HepG2 (cell line): ENCODE measurements around the gene ATXN3L. TPM values are rescaled to one million over a fixed set of nuclear protein-coding genes. Genes with fewer than 3 reads are reported as not detected.

ENCODE experiments used
- ATAC-seq: fragments of 200-7000 bp; cut with Tn5 transposase; 3 replicates; pipeline ENCODE4 v1.9.1; 2020; ENCODE audit warnings: mild to moderate bottlenecking, moderate library complexity
- BruUV-seq: library from RNA; stranded (reverse); fragments of 400-500 nt; replicated peaks from 2 replicates; lab custom pipeline; 2021; lab: Mats Ljungman, UMichigan
- CTCF ChIA-PET: fragments of 300-600 bp; formaldehyde crosslinking; extraction: SDS; loops from one replicate; lab custom pipeline; 2021; ENCODE audit warnings: low total read pairs, inconsistent platforms, low intra/inter-chr PET ratio; lab: Yijun Ruan, JAX
- POLR2A ChIA-PET: fragments of 350-600 bp; sonication (Branson Sonifier 250); formaldehyde crosslinking; loops from one replicate; lab custom pipeline; 2020; ENCODE audit warnings: antibody characterized with exemption, inconsistent platforms; lab: Yijun Ruan, JAX
- DNase-seq: peaks from one replicate; pipeline ENCODE4 v3.0.0-alpha.2; 2015; ENCODE audit warnings: low spot score
- FAIRE-seq: peaks from 3 replicates; lab custom pipeline; 2011; peaks lifted over from hg19 to GRCh38; lab: Jason Lieb, UNC
- H2AFZ ChIP-seq: one replicate; pipeline ENCODE4 v1.6.1; 2011; ENCODE audit warnings: low read length, inconsistent platforms
- H3K27ac ChIP-seq: fragments of 300-600 bp; 3 replicates; pipeline ENCODE4 v1.8.0; 2011; ENCODE audit warnings: mixed run types, mild to moderate bottlenecking, mixed read lengths, low read length, inconsistent platforms; ENCODE audit not compliant: insufficient read depth; ENCODE audit errors: extremely low read length
- H3K27me3 ChIP-seq, 2 experiments: fragments of 200-600 bp in 1 of 2; 2 replicates in 1 of 2; 3 replicates in 1 of 2; pipeline versions ENCODE4 v1.6.0 to v1.8.0; 2011; ENCODE audit warnings: low read length in 2 of 2, mild to moderate bottlenecking in 2 of 2, moderate library complexity in 2 of 2, inconsistent platforms in 1 of 2; ENCODE audit not compliant: insufficient read depth in 2 of 2, control insufficient read depth in 1 of 2
- H3K36me3 ChIP-seq, 2 experiments: fragments of 200-600 bp in 1 of 2; replicated peaks in 1 of 2; 2 replicates in 1 of 2; 3 replicates in 1 of 2; pipeline versions ENCODE4 v1.5.1 to v1.8.0; 2011; ENCODE audit warnings: low read length in 2 of 2, inconsistent platforms in 1 of 2; ENCODE audit not compliant: insufficient read depth in 2 of 2, control insufficient read depth in 1 of 2
- H3K4me1 ChIP-seq: 2 replicates; pipeline ENCODE4 v1.5.1; 2012; ENCODE audit warnings: low read length, inconsistent platforms; ENCODE audit not compliant: insufficient read depth
- H3K4me2 ChIP-seq: 2 replicates; pipeline ENCODE4 v1.6.0; 2011; ENCODE audit warnings: low read depth, low read length, inconsistent platforms
- H3K4me3 ChIP-seq, 3 experiments: fragments of 200-600 bp in 1 of 3; sonication (generic), shearing (Covaris generic) in 1 of 3; replicated peaks in 1 of 3; 2 replicates each; pipeline ENCODE4 v1.5.1; 2011 to 2016; ENCODE audit warnings: low read length in 3 of 3, inconsistent platforms in 2 of 3, low read depth in 2 of 3, mild to moderate bottlenecking in 2 of 3, control low read depth in 1 of 3, mixed read lengths in 1 of 3; ENCODE audit not compliant: insufficient read depth in 1 of 3
- H3K79me2 ChIP-seq: one replicate; pipeline ENCODE4 v1.6.1; 2011; ENCODE audit warnings: low read length, inconsistent platforms; ENCODE audit not compliant: insufficient read depth
- H3K9ac ChIP-seq: 2 replicates; pipeline ENCODE4 v1.6.0; 2011; ENCODE audit warnings: mild to moderate bottlenecking, low read depth, low read length, inconsistent platforms; ENCODE audit not compliant: insufficient read depth
- H3K9me3 ChIP-seq: 2 replicates; pipeline ENCODE4 v1.5.1; 2012; ENCODE audit warnings: mild to moderate bottlenecking, low read length
- H4K20me1 ChIP-seq: 2 replicates; pipeline ENCODE4 v1.6.0; 2011; ENCODE audit warnings: inconsistent platforms, mild to moderate bottlenecking, low read length, moderate library complexity; ENCODE audit not compliant: insufficient read depth
- GFI1 ChIP-seq: sonication (generic); formaldehyde crosslinking; IDR thresholded peaks from 2 replicates; pipeline ENCODE4 v1.5.0; 2020; ENCODE audit warnings: missing genetic modification reagents, mild to moderate bottlenecking, borderline replicate concordance
- RFX5 ChIP-seq: IDR thresholded peaks from 2 replicates; pipeline ENCODE4 v1.6.1; 2011; ENCODE audit warnings: low read depth, low read length, improper control_type of control experiment
- TCF7 ChIP-seq: sonication (generic); IDR thresholded peaks from 2 replicates; pipeline ENCODE4 v1.6.1; 2016; ENCODE audit warnings: antibody characterized with exemption, low read depth
- ZNF230 ChIP-seq: sonication (generic); formaldehyde crosslinking; IDR thresholded peaks from 2 replicates; pipeline ENCODE4 v1.4.0; 2020; ENCODE audit warnings: mild to moderate bottlenecking, missing genetic modification reagents
- ZNF335 ChIP-seq: sonication (generic); formaldehyde crosslinking; IDR thresholded peaks from 2 replicates; pipeline ENCODE4 v1.4.0; 2020; ENCODE audit warnings: missing genetic modification reagents
- ZNF432 ChIP-seq: sonication (generic); formaldehyde crosslinking; IDR thresholded peaks from 2 replicates; pipeline ENCODE4 v1.5.0; 2020; ENCODE audit warnings: missing genetic modification reagents, mild to moderate bottlenecking, borderline replicate concordance
- ZNF451 ChIP-seq: sonication (generic); formaldehyde crosslinking; IDR thresholded peaks from 2 replicates; pipeline ENCODE4 v1.5.0; 2020; ENCODE audit warnings: mild to moderate bottlenecking, missing genetic modification reagents
- ZNF780A ChIP-seq: sonication (generic); formaldehyde crosslinking; IDR thresholded peaks from 2 replicates; pipeline ENCODE4 v1.8.0; 2022; ENCODE audit warnings: mild to moderate bottlenecking, missing genetic modification reagents, moderate library complexity
- WGBS: methylation state at CpG from one replicate; pipeline ENCODE4 v1.1.6; 2017; ENCODE audit warnings: low lambda C conversion rate; 5-methylcytosine and 5-hydroxymethylcytosine counted together
- in situ Hi-C: cut with HindIII; loops from 2 replicates; pipeline ENCODE4 v1.10.0; 2017; ENCODE audit warnings: low pct_unique_long_range_greater_than_20kb; ENCODE audit not compliant: extremely low pct_ligation_motif_present
- intact Hi-C: fragments of 100-400 bp; cut with micrococcal nuclease; formaldehyde crosslinking; loops from one replicate; pipeline ENCODE4 v1.10.0; 2022; ENCODE audit not compliant: unreplicated experiment
- polyA plus RNA-seq, 8 experiments: library from polyadenylated mRNA; depleted of rRNA in 3 of 8; stranded (reverse) in 7 of 8; unstranded in 1 of 8; fragments of >200 nt; fragmentation: Illumina TruSeq in 4 of 8; extraction: Trizol in 4 of 8; gene quantifications; 2 replicates each; pipeline versions ENCODE4 v1.2.1 to v1.2.3, GENCODE V29; 2011 to 2016; ENCODE audit warnings: low read depth in 4 of 8, missing spikeins in 1 of 8, mixed read lengths in 1 of 8; ENCODE audit not compliant: insufficient read depth in 1 of 8
- total RNA-seq, 5 experiments: library from RNA; depleted of rRNA; stranded (reverse); fragments of >200 nt; fragmentation: Illumina TruSeq; extraction: Trizol; gene quantifications; 2 replicates each; pipeline ENCODE4 v1.2.3, GENCODE V29; 2016; ENCODE audit warnings: low read depth in 1 of 5
- TF ChIP-seq, protein P1 (sequence below): IDR thresholded peaks from 2 replicates; pipeline ENCODE4 v1.6.1; 2016; ENCODE audit warnings: control low read depth

ATXN3L gene
- total and polyA plus RNA-seq, 2 of the 13 experiments (the other 11 are each of a cell fraction or from before 2014, with no cell fraction given) = not detected

DNA sequence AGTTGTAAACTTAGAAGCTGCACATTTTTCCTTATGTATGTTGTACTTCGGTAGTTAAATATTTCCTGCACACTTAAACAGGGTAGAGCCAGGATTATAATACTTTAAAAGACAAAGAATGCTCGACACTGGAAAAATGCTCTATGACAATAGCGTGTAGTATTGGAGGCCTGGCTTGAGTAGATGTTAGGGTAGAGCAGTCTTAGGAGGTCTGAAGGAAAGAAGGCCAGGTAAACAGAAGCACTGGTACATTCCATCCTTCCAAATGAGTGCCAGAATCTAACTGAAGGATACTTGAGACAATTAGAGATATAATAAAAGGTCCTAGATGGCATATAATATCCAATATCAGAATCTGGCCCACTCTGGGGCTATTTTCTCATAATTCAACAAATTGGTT, 42.3 kb downstream of the ATXN3L start (continued):
- TF ChIP-seq, protein P1, sequence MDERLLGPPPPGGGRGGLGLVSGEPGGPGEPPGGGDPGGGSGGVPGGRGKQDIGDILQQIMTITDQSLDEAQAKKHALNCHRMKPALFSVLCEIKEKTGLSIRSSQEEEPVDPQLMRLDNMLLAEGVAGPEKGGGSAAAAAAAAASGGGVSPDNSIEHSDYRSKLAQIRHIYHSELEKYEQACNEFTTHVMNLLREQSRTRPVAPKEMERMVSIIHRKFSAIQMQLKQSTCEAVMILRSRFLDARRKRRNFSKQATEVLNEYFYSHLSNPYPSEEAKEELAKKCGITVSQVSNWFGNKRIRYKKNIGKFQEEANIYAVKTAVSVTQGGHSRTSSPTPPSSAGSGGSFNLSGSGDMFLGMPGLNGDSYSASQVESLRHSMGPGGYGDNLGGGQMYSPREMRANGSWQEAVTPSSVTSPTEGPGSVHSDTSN (CRISPR knock-in tag) = no peak

DNA sequence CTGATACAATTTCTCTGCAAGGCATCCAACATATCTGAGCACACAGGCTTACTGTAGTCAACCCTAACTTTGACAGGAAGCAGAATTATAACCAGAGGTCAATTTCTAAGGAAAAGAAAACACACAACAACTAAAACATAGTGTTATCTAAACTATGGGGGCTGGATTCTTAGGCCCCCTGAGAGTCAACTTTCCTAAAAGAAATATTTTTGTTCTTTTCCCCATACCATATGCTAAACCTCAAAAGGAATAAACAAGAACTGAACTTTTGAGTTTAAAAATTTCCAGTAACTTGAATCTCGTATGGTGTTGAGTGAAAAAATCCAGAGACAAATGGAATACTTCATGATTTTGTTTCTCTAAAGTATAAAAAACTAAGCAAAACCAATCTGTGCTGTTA, 42.9 kb downstream of the ATXN3L start:
- BruUV-seq = no TSS peak
- Histone ChIP-seq H3K9ac (no peak overlapping the region), H3K9me3 (no peaks in the 10 kb centered on the region), H2AFZ (no peak overlapping the region)
- no peak for DNase-seq
- no peak for ATAC-seq
- TF ChIP-seq ZNF780A (no peak), TCF7 (no peak), GFI1 (CRISPR knock-in tag) (no peak), ZNF335 (CRISPR knock-in tag) (no peak), ZNF451 (CRISPR knock-in tag) (no peak), RFX5 (no peak), ZNF432 (CRISPR knock-in tag) (no peak), ZNF230 (CRISPR knock-in tag) (no peak)
- TF ChIP-seq, all 625 proteins: peak for 0
- FAIRE-seq = no peak
- no peak overlapping the region for H3K4me2 ChIP-seq
- CTCF ChIA-PET = no interaction called here
- POLR2A ChIA-PET = no interaction called here
- no peaks in the 10 kb centered on the region for H3K36me3 ChIP-seq
- no peaks in the 10 kb centered on the region for H3K4me1 ChIP-seq
- intact Hi-C loops = no loop called here
- 0% methylated on average over 1 of the region's 1 CpG for WGBS
- H3K79me2 ChIP-seq = no peaks in the 10 kb centered on the region
- no peaks in the 10 kb centered on the region for H3K27me3 ChIP-seq
- in situ Hi-C loops = no loop called here
- no peak overlapping the region for H3K4me3 ChIP-seq
- no peak overlapping the region for H3K27ac ChIP-seq
- no peaks in the 10 kb centered on the region for H4K20me1 ChIP-seq
